OCI-LY1 (cell line): ENCODE results near the gene CDC42BPB.

Experiments
- CTCF ChIP-seq: fragments of 200-600 bp; sonication (generic), shearing (Covaris generic); IDR thresholded peaks from 2 replicates; pipeline ENCODE4 v1.5.1; 2017; ENCODE audit warnings: mild to moderate bottlenecking, antibody characterized with exemption, low read length, moderate library complexity, mixed read lengths
- EZH2 ChIP-seq: fragments of 200-600 bp; sonication (generic), shearing (Covaris generic); IDR thresholded peaks from 2 replicates; pipeline ENCODE4 v1.8.0; 2017; ENCODE audit warnings: borderline replicate concordance, mixed run types, mild to moderate bottlenecking, antibody characterized with exemption, low read length, moderate library complexity, mixed read lengths

DNA sequence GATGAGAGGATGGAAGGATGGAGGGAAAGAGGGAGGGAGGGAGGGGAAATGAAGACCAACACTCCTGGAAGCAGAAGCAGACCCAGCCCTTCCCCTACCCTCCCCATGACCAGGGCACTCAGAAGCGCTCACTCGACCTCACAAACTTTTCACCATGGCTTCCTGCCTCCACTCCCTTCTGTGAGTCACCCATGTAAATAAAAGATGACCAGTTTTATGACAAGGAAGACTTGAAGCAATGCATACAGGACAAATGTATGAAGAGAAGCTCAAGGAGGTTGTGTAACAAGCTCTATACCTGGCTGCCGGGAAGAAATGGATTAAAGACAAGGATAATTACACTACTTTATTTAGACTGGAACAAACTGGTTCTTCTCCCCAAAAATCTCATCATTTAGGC is 63.8 kb downstream of the CDC42BPB start:
- TF ChIP-seq CTCF (no peak), EZH2 (no peak)
